ENCODE data around the gene MKLN1.

MKLN1 gene

DNA sequence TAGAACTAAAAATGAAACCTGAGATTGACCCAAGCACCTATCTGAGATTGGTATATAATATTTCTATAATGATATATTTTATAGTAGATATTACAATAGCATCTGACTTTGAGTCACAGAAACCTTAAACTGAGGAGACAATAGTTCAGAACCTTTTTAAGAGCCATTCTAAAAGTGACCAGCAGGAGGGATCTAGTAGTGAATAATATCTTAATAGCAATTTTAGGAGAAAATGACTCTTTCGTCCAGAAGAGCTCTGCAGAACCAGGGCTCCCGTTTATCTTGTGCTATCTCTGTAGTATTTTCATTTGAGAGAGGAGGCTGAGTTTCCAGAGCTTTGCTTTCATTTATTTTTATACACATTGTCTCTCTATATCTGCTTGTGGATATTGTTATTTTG is 160.7 kb downstream of the MKLN1 start:
- no peaks in the 10 kb centered on the region for H3K27me3 ChIP-seq (ENCODE audit: control insufficient read depth in 1 of 2, insufficient read depth in 2 of 2, low read length in 2 of 2)
- H3K4me1 ChIP-seq (ENCODE audit: control insufficient read depth, insufficient read depth, low read length) = no peaks in the 10 kb centered on the region
- no peak overlapping the region for H3K27ac ChIP-seq (ENCODE audit: low read length)
- no peak overlapping the region for H3K4me3 ChIP-seq (ENCODE audit: low read length in 2 of 2)
- no peaks in the 10 kb centered on the region for H3K9me3 ChIP-seq (ENCODE audit: control insufficient read depth in 2 of 2, low read length in 2 of 2)
- H3K9ac ChIP-seq (ENCODE audit: low read length in 2 of 2) = no peak overlapping the region
- H3K36me3 ChIP-seq (ENCODE audit: control insufficient read depth in 2 of 2, insufficient read depth in 2 of 2, low read length in 2 of 2) = peaks cover 0 to 3% of the 10 kb centered on the region in 2 donors

- H3K27ac ChIP-seq (ENCODE audit: low read length) = no peak overlapping the region
- no peaks in the 10 kb centered on the region for H3K4me1 ChIP-seq (ENCODE audit: control insufficient read depth, insufficient read depth, low read length)
- H3K9ac ChIP-seq (ENCODE audit: low read length in 2 of 2) = no peak overlapping the region
- no peaks in the 10 kb centered on the region for H3K27me3 ChIP-seq (ENCODE audit: control insufficient read depth in 1 of 2, insufficient read depth in 2 of 2, low read length in 2 of 2)
- no peaks in the 10 kb centered on the region for H3K9me3 ChIP-seq (ENCODE audit: control insufficient read depth in 2 of 2, low read length in 2 of 2)
- no peak overlapping the region for H3K4me3 ChIP-seq (ENCODE audit: low read length in 2 of 2)
- H3K36me3 ChIP-seq (ENCODE audit: control insufficient read depth in 2 of 2, insufficient read depth in 2 of 2, low read length in 2 of 2) = no peaks in the 10 kb centered on the region
Measured at GRCh38 chr7:131489196-131489595, 161.5 kb downstream of the MKLN1 start.

- Histone ChIP-seq H3K4me1 (ENCODE audit: control insufficient read depth, insufficient read depth, low read length) (no peaks in the 10 kb centered on the region), H3K9ac (ENCODE audit: low read length in 2 of 2) (no peak overlapping the region), H3K27me3 (ENCODE audit: control insufficient read depth in 1 of 2, insufficient read depth in 2 of 2, low read length in 2 of 2) (no peaks in the 10 kb centered on the region), H3K36me3 (ENCODE audit: control insufficient read depth in 2 of 2, insufficient read depth in 2 of 2, low read length in 2 of 2) (no peaks in the 10 kb centered on the region), H3K4me3 (ENCODE audit: low read length in 2 of 2) (no peak overlapping the region), H3K27ac (ENCODE audit: low read length) (no peak overlapping the region), H3K9me3 (ENCODE audit: control insufficient read depth in 2 of 2, low read length in 2 of 2) (no peaks in the 10 kb centered on the region)
Measured at GRCh38 chr7:131489881-131490280, 162.2 kb downstream of the MKLN1 start.

DNA sequence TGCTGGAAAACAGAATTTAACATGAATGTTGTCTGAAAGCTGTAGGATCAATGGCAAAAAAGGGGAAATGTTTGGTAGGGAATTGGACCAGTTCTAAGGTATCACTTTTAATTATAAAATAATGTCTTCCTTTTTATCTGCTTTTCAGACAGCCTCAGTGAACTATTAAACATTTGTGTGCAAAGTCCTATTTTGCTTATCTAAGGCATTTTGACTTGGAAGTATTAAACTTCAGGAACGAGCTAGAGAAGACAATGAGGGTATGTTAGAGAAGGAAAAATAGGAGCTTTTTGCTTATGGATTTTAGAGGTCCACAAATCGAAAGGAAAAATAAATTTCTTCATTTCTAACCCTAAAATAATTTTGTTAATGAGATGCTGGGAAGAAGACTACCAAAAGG is 165.4 kb downstream of the MKLN1 start:
- Histone ChIP-seq H3K4me1 (ENCODE audit: control insufficient read depth, insufficient read depth, low read length) (peaks cover under 1% of the 10 kb centered on the region), H3K4me3 (ENCODE audit: low read length in 2 of 2) (no peak overlapping the region), H3K27me3 (ENCODE audit: control insufficient read depth in 1 of 2, insufficient read depth in 2 of 2, low read length in 2 of 2) (no peaks in the 10 kb centered on the region), H3K27ac (ENCODE audit: low read length) (no peak overlapping the region), H3K9ac (ENCODE audit: low read length in 2 of 2) (no peak overlapping the region), H3K36me3 (ENCODE audit: control insufficient read depth in 2 of 2, insufficient read depth in 2 of 2, low read length in 2 of 2) (peaks cover 0 to 3% of the 10 kb centered on the region in 2 donors), H3K9me3 (ENCODE audit: control insufficient read depth in 2 of 2, low read length in 2 of 2) (no peaks in the 10 kb centered on the region)

DNA sequence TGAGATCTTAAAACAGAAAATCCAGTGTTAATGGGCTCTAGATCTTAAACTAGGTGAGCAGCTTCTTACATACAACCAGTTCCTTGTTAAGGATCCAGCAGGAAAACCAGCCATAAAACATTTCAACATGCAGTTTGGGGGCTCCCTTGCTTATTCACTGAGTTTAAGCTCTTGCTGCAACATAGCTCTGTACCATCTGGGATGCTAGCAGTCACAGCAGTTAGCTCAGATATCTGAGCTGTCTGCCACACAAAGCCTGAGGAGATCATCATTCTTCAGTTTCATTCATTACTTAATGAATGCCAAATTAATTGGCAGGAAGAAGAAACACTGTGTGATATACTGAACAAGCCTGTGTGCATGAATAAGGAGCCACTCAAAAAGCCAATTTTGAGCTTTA is 165.9 kb downstream of the MKLN1 start:
- Histone ChIP-seq H3K36me3 (ENCODE audit: control insufficient read depth in 2 of 2, insufficient read depth in 2 of 2, low read length in 2 of 2) (peaks cover 0 to 3% of the 10 kb centered on the region in 2 donors), H3K27me3 (ENCODE audit: control insufficient read depth in 1 of 2, insufficient read depth in 2 of 2, low read length in 2 of 2) (no peaks in the 10 kb centered on the region), H3K4me1 (ENCODE audit: control insufficient read depth, insufficient read depth, low read length) (peaks cover 2% of the 10 kb centered on the region), H3K9ac (ENCODE audit: low read length in 2 of 2) (no peak overlapping the region), H3K27ac (ENCODE audit: low read length) (no peak overlapping the region), H3K4me3 (ENCODE audit: low read length in 2 of 2) (no peak overlapping the region), H3K9me3 (ENCODE audit: control insufficient read depth in 2 of 2, low read length in 2 of 2) (no peaks in the 10 kb centered on the region)

- H3K9ac ChIP-seq (ENCODE audit: low read length in 2 of 2) = no peak overlapping the region
- peaks cover 2% of the 10 kb centered on the region for H3K4me1 ChIP-seq (ENCODE audit: control insufficient read depth, insufficient read depth, low read length)
- no peaks in the 10 kb centered on the region for H3K27me3 ChIP-seq (ENCODE audit: control insufficient read depth in 1 of 2, insufficient read depth in 2 of 2, low read length in 2 of 2)
- H3K36me3 ChIP-seq (ENCODE audit: control insufficient read depth in 2 of 2, insufficient read depth in 2 of 2, low read length in 2 of 2) = peaks cover 0 to 3% of the 10 kb centered on the region in 2 donors
- H3K4me3 ChIP-seq (ENCODE audit: low read length in 2 of 2) = no peak overlapping the region
- no peaks in the 10 kb centered on the region for H3K9me3 ChIP-seq (ENCODE audit: control insufficient read depth in 2 of 2, low read length in 2 of 2)
- H3K27ac ChIP-seq (ENCODE audit: low read length) = no peak overlapping the region
Measured at GRCh38 chr7:131494182-131494581, 166.5 kb downstream of the MKLN1 start.

DNA sequence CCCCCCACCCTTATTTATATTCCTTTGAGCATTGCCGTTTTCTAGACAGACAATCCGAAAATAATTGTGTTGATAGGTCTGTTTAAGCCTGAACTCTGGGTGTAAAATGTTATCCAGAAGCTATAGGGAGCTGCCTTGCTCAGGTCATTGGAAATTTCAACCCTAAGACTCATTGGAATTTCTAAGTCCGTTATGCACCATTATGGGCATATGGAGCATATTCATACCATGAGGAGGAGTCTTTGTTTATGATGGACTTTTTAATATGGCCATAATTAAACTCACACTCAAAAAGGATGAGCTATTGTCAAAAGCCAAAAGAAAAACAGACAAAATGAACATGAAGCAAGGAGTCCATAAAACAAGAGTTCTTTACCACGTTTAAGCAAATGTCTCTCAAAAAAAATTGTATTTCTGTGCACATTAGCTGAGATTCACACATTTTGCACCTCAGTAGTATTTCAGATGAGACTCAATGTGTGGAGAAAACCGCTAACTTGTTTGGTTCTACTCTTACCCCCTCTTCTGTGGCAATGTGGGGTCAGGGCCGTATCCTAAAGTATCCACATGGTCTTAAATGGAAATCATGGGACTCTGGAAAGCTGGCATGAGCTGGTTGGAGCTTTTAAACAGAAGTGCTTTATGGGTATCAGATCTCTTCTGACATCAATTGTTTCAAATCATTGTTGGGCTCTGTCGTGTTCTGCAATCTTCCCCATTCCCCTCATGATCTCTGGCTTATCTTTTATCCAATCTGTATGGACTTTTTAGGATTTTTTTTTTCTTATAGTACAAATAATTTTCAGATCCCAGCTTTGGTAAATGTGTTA is 168.2 kb downstream of the MKLN1 start:
- no peak overlapping the region for H3K27ac ChIP-seq (ENCODE audit: low read length)
- no peak overlapping the region for H3K4me3 ChIP-seq (ENCODE audit: low read length in 2 of 2)
- H3K4me1 ChIP-seq (ENCODE audit: control insufficient read depth, insufficient read depth, low read length) = peaks cover 2% of the 10 kb centered on the region
- H3K9ac ChIP-seq (ENCODE audit: low read length in 2 of 2) = no peak overlapping the region
- H3K27me3 ChIP-seq (ENCODE audit: control insufficient read depth in 1 of 2, insufficient read depth in 2 of 2, low read length in 2 of 2) = no peaks in the 10 kb centered on the region
- H3K36me3 ChIP-seq (ENCODE audit: control insufficient read depth in 2 of 2, insufficient read depth in 2 of 2, low read length in 2 of 2) = peaks cover 0 to 5% of the 10 kb centered on the region in 2 donors
- no peaks in the 10 kb centered on the region for H3K9me3 ChIP-seq (ENCODE audit: control insufficient read depth in 2 of 2, low read length in 2 of 2)

DNA sequence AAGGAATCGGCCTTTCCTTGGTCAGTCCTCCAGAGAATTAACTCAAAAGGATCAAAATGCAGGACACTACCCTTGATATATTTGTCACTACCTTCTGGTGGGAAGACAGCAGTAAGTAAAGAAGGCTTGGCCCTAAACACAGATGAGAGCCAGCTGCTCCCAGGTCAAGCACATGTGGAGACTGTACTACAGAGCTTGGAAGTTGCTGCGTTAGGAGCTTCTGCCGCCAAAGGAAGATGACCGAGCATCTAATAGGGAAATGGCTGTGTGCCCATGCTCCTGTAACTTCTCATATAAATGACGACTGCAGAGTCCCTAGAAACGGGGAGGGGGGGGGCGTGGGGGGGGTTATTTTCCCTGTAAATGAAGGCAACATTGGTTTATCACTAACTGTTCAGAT is 169.8 kb downstream of the MKLN1 start:
- Histone ChIP-seq H3K36me3 (ENCODE audit: control insufficient read depth in 2 of 2, insufficient read depth in 2 of 2, low read length in 2 of 2) (peaks cover 0 to 7% of the 10 kb centered on the region in 2 donors), H3K9ac (ENCODE audit: low read length in 2 of 2) (no peak overlapping the region), H3K27me3 (ENCODE audit: control insufficient read depth in 1 of 2, insufficient read depth in 2 of 2, low read length in 2 of 2) (no peaks in the 10 kb centered on the region)

GRCh38 chr7:131498237-131498885 is 170.7 kb downstream of the MKLN1 start:
- Histone ChIP-seq H3K36me3 (ENCODE audit: control insufficient read depth in 2 of 2, insufficient read depth in 2 of 2, low read length in 2 of 2) (peaks cover 0 to 7% of the 10 kb centered on the region in 2 donors), H3K27me3 (ENCODE audit: control insufficient read depth in 1 of 2, insufficient read depth in 2 of 2, low read length in 2 of 2) (no peaks in the 10 kb centered on the region), H3K4me3 (ENCODE audit: low read length in 2 of 2) (no peak overlapping the region), H3K4me1 (ENCODE audit: control insufficient read depth, insufficient read depth, low read length) (peaks cover 17% of the 10 kb centered on the region), H3K27ac (ENCODE audit: low read length) (no peak overlapping the region), H3K9ac (ENCODE audit: low read length in 2 of 2) (no peak overlapping the region), H3K9me3 (ENCODE audit: control insufficient read depth in 2 of 2, low read length in 2 of 2) (no peaks in the 10 kb centered on the region)

More for the DNA sequence above, 169.8 kb downstream of the MKLN1 start:
- no peaks in the 10 kb centered on the region for H3K9me3 ChIP-seq (ENCODE audit: control insufficient read depth in 2 of 2, low read length in 2 of 2)
- H3K4me1 ChIP-seq (ENCODE audit: control insufficient read depth, insufficient read depth, low read length) = peaks cover 8% of the 10 kb centered on the region
- H3K4me3 ChIP-seq (ENCODE audit: low read length in 2 of 2) = no peak overlapping the region
- H3K27ac ChIP-seq (ENCODE audit: low read length) = no peak overlapping the region

GRCh38 chr7:131499801-131500200 is 172.1 kb downstream of the MKLN1 start:
- no peaks in the 10 kb centered on the region for H3K9me3 ChIP-seq (ENCODE audit: control insufficient read depth in 2 of 2, low read length in 2 of 2)

GRCh38 chr7:131500357-131500756 is 172.7 kb downstream of the MKLN1 start:
- peaks cover 0 to 7% of the 10 kb centered on the region in 2 donors for H3K36me3 ChIP-seq (ENCODE audit: control insufficient read depth in 2 of 2, insufficient read depth in 2 of 2, low read length in 2 of 2)
- no peak overlapping the region for H3K27ac ChIP-seq (ENCODE audit: low read length)

More at GRCh38 chr7:131499801-131500200, 172.1 kb downstream of the MKLN1 start:
- Histone ChIP-seq H3K36me3 (ENCODE audit: control insufficient read depth in 2 of 2, insufficient read depth in 2 of 2, low read length in 2 of 2) (peaks cover 0 to 7% of the 10 kb centered on the region in 2 donors), H3K4me3 (ENCODE audit: low read length in 2 of 2) (no peak overlapping the region), H3K4me1 (ENCODE audit: control insufficient read depth, insufficient read depth, low read length) (peaks cover 18% of the 10 kb centered on the region), H3K27ac (ENCODE audit: low read length) (no peak overlapping the region), H3K9ac (ENCODE audit: low read length in 2 of 2) (no peak overlapping the region), H3K27me3 (ENCODE audit: control insufficient read depth in 1 of 2, insufficient read depth in 2 of 2, low read length in 2 of 2) (no peaks in the 10 kb centered on the region)

More at GRCh38 chr7:131500357-131500756, 172.7 kb downstream of the MKLN1 start:
- peaks cover 18% of the 10 kb centered on the region for H3K4me1 ChIP-seq (ENCODE audit: control insufficient read depth, insufficient read depth, low read length)
- no peak overlapping the region for H3K9ac ChIP-seq (ENCODE audit: low read length in 2 of 2)
- no peak overlapping the region for H3K4me3 ChIP-seq (ENCODE audit: low read length in 2 of 2)
- no peaks in the 10 kb centered on the region for H3K27me3 ChIP-seq (ENCODE audit: control insufficient read depth in 1 of 2, insufficient read depth in 2 of 2, low read length in 2 of 2)
- no peaks in the 10 kb centered on the region for H3K9me3 ChIP-seq (ENCODE audit: control insufficient read depth in 2 of 2, low read length in 2 of 2)
